ENCODE measurements around the gene AKR1C4.
"Not testable (repeated sequence)": the region's sequence is repeated elsewhere in the genome, so short reads cannot be mapped to it uniquely, and the experiment has no call there.

AKR1C4 gene

DNA sequence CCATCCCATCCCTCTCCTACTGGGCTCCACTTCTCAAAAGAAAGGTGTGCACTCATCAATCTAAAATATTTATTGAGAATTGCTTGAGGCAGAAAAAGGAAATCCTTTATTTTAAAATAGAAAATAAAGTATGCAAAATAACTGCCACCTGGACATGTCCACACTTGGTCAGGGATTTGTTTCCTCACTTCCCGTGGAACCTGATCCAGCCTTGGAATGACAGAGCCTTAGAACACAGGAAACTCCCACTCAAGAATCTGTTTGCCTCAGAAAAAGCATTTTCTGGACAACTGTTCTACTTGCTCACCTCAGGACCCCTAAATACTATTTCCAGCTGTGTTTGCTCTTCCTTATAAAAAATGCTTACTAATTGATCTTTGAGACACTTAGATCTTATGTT is 40.7 kb upstream of the AKR1C4 start:
- in situ Hi-C loops (cut with MboI; ENCODE audit: low sequenced_read_pairs, unreplicated experiment): no loop called here
- DNase-seq (ENCODE audit: low spot score): no peak
- TF ChIP-seq, protein P1, sequence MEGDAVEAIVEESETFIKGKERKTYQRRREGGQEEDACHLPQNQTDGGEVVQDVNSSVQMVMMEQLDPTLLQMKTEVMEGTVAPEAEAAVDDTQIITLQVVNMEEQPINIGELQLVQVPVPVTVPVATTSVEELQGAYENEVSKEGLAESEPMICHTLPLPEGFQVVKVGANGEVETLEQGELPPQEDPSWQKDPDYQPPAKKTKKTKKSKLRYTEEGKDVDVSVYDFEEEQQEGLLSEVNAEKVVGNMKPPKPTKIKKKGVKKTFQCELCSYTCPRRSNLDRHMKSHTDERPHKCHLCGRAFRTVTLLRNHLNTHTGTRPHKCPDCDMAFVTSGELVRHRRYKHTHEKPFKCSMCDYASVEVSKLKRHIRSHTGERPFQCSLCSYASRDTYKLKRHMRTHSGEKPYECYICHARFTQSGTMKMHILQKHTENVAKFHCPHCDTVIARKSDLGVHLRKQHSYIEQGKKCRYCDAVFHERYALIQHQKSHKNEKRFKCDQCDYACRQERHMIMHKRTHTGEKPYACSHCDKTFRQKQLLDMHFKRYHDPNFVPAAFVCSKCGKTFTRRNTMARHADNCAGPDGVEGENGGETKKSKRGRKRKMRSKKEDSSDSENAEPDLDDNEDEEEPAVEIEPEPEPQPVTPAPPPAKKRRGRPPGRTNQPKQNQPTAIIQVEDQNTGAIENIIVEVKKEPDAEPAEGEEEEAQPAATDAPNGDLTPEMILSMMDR (IDR thresholded peaks at IDR 0.05; ENCODE audit: borderline replicate concordance, control extremely low read depth, extremely low read depth, insufficient read depth, missing control alignments): no peak

DNA sequence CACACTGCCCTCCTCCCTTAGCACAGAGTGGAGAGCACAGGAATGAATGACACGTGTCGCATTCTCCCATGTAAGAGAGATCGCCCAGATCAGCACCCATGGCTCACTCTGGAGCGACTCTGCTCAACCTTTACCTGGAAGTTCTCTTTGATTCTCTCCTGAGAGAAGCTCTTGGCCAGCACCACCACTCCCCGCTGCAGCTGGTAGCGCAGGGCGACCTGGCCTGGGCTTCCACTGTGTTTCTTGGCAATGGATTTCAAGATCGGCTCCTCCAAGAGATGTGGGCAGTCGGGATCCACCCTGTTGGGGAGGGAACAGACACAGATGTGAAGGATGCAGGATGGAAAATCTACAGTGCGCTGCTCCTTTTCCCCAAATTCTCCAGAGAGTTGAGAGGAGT is 39.1 kb upstream of the AKR1C4 start:
- TF ChIP-seq, protein P1 (IDR thresholded peaks at IDR 0.05; ENCODE audit: borderline replicate concordance, control extremely low read depth, extremely low read depth, insufficient read depth, missing control alignments): no peak

DNA sequence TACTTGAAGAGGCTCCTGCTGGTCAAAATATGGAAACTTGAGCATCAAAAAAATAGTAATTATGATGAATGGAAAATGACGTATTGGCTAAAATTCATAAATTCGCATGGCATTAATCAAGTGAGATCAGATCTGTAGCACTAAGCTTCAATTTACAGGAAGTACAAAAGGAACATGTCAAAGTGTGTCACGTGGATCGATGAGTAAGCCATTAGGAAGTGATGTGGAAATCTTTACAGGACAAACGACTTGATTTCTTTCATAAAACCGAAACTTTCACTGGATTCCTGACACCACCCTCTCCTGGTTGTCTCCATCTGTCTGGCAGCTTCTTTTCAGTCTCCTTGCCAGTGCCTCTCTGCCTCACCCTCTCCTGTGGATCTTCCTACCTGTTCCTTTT is 37.5 kb upstream of the AKR1C4 start:
- in situ Hi-C loops (cut with MboI; ENCODE audit: low sequenced_read_pairs, unreplicated experiment): no loop called here
- DNase-seq (ENCODE audit: low spot score): no peak
- TF ChIP-seq, protein P1 (IDR thresholded peaks at IDR 0.05; ENCODE audit: borderline replicate concordance, control extremely low read depth, extremely low read depth, insufficient read depth, missing control alignments): no peak

More for the DNA sequence above, 39.1 kb upstream of the AKR1C4 start:
- in situ Hi-C loops (cut with MboI; ENCODE audit: low sequenced_read_pairs, unreplicated experiment): no loop called here
- DNase-seq (ENCODE audit: low spot score): no peak

DNA sequence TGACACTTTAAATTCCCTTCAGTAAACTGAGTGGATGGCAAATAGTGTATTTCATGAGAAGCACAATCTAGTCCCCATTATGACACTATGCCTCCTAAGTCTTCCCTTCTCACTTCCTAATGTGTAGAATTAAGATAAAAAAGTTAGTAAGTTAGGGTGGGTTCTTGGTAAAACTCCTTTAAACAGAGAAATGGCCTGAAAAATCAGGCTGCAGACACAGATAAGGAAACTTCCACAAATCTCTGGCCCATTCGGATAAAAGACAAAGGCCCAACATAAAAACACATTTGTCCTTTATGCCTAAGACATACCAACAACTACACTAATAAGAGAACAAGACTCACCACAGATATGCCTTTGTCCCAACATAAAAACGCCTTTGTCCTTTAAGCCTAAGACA is 33.1 kb upstream of the AKR1C4 start:
- no peak for DNase-seq (ENCODE audit: low spot score)
- in situ Hi-C loops (cut with MboI; ENCODE audit: low sequenced_read_pairs, unreplicated experiment): no loop called here
- TF ChIP-seq, protein P1 (IDR thresholded peaks at IDR 0.05; ENCODE audit: borderline replicate concordance, control extremely low read depth, extremely low read depth, insufficient read depth, missing control alignments): no peak

DNA sequence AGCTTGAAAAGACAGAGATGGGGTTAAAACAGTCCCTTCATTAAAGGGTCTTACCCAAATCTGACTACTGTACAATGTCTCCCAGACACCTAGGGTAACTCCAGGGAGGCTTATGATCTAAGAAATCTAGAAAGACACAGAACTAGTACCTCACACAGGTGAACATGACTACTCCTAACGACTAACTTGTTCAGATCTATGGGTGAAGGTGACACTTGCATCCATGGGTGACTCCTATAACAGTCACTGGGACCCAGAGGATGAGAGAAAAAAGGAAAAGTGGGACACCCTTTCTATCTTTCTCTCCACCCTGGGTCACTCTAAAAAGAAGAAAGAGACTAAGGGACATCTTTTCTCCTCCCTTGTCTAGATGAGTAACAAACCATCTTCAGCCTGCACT is 30.9 kb upstream of the AKR1C4 start:
- TF ChIP-seq, protein P1 (IDR thresholded peaks at IDR 0.05; ENCODE audit: borderline replicate concordance, control extremely low read depth, extremely low read depth, insufficient read depth, missing control alignments): no peak
- no peak for DNase-seq (ENCODE audit: low spot score)
- in situ Hi-C loops (cut with MboI; ENCODE audit: low sequenced_read_pairs, unreplicated experiment): no loop called here

DNA sequence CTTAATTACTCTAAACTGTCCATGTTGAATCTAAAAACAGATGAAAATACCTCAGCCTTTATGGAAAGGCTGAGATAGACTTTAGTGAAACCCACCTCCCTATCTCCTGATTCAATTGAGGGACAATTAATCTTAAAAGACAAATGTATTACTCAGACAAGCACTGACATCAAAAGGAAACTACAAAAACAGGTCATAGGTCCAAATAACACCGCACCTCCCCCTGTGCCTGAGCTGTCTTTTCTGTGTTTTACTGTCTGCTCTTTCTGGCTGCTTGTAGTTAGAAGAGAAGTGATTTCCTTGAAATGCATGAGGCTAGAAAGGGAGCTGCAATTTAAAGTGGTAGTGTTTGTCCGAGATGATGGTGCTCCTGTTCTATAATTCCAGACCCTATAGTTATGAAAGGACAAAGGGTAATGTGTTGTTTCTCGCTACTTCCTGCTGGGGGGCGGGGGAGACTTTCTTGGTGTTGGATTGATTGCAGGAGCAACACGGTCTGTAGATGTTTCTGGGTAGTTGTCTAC is 27.7 kb upstream of the AKR1C4 start:
- in situ Hi-C loops (cut with MboI; ENCODE audit: low sequenced_read_pairs, unreplicated experiment): no loop called here
- TF ChIP-seq, protein P1 (IDR thresholded peaks at IDR 0.05; ENCODE audit: borderline replicate concordance, control extremely low read depth, extremely low read depth, insufficient read depth, missing control alignments): no peak
- no peak for DNase-seq (ENCODE audit: low spot score)

DNA sequence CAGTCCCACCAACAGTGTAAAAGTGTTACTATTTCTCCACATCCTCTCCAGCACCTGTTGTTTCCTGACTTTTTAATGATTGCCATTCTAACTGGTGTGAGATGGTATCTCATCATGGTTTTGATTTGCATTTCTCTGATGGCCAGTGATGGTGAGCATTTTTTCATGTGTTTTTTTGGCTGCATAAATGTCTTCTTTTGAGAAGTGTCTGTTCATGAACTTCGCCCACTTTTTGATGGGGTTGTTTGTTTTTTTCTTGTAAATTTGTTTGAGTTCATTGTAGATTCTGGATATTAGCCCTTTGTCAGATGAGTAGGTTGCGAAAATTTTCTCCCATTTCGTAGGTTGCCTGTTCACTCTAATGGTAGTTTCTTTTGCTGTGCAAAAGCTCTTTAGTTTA is 21.1 kb upstream of the AKR1C4 start:
- in situ Hi-C loops (cut with MboI; ENCODE audit: low sequenced_read_pairs, unreplicated experiment); DNase-seq (ENCODE audit: low spot score): not testable (repeated sequence)

DNA sequence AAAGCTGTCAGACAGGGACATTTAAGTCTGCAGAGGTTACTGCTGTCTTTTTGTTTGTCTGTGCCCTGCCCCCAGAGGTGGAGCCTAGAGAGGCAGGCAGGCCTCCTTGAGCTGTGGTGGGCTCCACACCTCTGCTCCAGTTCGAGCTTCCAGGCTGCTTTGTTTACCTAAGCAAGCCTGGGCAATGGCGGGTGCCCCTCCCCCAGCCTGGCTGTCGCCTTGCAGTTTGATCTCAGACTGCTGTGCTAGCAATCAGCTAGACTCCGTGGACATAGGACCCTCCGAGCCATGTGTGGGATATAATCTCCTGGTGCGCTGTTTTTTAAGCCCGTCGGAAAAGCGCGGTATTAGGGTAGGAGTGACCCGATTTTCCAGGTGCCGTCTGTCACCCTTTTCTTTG is 16.1 kb upstream of the AKR1C4 start:
- DNase-seq (ENCODE audit: low spot score); in situ Hi-C loops (cut with MboI; ENCODE audit: low sequenced_read_pairs, unreplicated experiment): not testable (repeated sequence)

Measured in GM13976 (cell line).